PFSK-1 (cell line): Measurements from ENCODE around the gene ADD1.

Experiments used
- FOXP2 ChIP-seq: optimal IDR thresholded peaks from 2 replicates; pipeline ENCODE3; 2011; ENCODE audit warnings: borderline replicate concordance, control low read depth, inconsistent platforms; ENCODE audit not compliant: insufficient read depth; ENCODE audit errors: extremely low read length, extremely low read depth
- POLR2AphosphoS5 ChIP-seq: IDR thresholded peaks from 2 replicates; pipeline ENCODE4 v1.6.1; 2012; ENCODE audit warnings: low read depth, mild to moderate bottlenecking, control low read depth, low read length, moderate library complexity
- SIN3A ChIP-seq: IDR thresholded peaks from 2 replicates; pipeline ENCODE4 v1.6.1; 2012; ENCODE audit warnings: mild to moderate bottlenecking, low read length, moderate library complexity, borderline replicate concordance; ENCODE audit not compliant: insufficient read depth
- TAF1 ChIP-seq: IDR thresholded peaks from 2 replicates; pipeline ENCODE4 v1.6.1; 2012; ENCODE audit warnings: low read length, control low read depth, borderline replicate concordance; ENCODE audit not compliant: insufficient read depth
- TF ChIP-seq, protein P1 (sequence below), 2 experiments: IDR thresholded peaks; 2 replicates each; pipeline versions ENCODE4 v1.6.1 to v1.8.0; 2011 to 2012; ENCODE audit warnings: low read depth in 2 of 2, low read length in 2 of 2, control low read depth in 1 of 2, inconsistent platforms in 1 of 2, mild to moderate bottlenecking in 1 of 2, moderate library complexity in 1 of 2; ENCODE audit not compliant: insufficient read depth in 1 of 2

The ADD1 gene

DNA sequence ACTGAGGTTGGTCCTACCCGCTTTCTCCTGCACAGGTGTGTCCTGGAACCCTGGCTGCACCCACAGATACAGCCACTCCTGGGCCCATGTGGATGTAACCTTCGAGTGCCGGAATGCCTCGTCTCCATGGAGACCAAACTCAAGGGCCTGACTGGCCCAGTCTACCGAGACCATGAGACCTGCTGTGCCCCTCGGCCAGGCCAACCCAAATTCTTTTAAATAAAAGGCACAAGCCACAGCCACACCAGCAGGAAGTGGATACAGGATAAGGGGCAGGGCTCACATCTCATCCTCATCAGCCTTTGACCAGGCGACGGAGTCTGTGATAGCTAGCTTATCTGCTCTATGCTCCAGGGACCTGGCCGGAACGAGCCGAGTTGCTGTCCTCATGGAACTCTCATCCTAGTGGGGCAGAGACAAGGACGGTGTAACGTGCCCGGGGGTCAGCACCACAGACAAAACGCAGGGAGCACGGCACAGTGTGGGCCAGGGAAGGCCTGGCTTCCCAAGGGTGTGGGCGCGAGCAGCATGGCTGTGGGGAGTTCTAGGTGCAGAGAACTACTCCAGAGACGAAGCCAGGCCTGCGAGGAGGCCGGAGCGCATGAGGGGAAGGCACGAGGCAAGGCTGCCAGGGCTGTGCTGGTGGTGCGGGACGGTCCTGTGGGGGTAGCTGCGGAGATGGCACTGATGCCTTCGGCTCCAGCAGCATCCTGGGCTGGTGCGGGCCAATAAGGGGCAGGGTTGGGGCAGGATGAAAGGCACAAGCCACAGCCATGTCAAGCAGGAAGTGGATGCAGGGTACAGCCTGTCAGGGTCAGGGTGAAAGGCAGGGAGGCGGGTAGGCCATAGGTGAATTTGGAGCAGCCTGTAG is 96.9 kb downstream of the ADD1 start:
- TF ChIP-seq SIN3A (no peak), FOXP2 (no peak), TAF1 (no peak), POLR2AphosphoS5 (0 out of 2 replicates have a peak, but pooled peaks have one; percentile 1)
- TF ChIP-seq, protein P1, sequence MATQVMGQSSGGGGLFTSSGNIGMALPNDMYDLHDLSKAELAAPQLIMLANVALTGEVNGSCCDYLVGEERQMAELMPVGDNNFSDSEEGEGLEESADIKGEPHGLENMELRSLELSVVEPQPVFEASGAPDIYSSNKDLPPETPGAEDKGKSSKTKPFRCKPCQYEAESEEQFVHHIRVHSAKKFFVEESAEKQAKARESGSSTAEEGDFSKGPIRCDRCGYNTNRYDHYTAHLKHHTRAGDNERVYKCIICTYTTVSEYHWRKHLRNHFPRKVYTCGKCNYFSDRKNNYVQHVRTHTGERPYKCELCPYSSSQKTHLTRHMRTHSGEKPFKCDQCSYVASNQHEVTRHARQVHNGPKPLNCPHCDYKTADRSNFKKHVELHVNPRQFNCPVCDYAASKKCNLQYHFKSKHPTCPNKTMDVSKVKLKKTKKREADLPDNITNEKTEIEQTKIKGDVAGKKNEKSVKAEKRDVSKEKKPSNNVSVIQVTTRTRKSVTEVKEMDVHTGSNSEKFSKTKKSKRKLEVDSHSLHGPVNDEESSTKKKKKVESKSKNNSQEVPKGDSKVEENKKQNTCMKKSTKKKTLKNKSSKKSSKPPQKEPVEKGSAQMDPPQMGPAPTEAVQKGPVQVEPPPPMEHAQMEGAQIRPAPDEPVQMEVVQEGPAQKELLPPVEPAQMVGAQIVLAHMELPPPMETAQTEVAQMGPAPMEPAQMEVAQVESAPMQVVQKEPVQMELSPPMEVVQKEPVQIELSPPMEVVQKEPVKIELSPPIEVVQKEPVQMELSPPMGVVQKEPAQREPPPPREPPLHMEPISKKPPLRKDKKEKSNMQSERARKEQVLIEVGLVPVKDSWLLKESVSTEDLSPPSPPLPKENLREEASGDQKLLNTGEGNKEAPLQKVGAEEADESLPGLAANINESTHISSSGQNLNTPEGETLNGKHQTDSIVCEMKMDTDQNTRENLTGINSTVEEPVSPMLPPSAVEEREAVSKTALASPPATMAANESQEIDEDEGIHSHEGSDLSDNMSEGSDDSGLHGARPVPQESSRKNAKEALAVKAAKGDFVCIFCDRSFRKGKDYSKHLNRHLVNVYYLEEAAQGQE (IDR thresholded peaks at IDR 0.05; ENCODE audit: insufficient read depth in 1 of 2, low read depth in 2 of 2, low read length in 2 of 2) = no peak

DNA sequence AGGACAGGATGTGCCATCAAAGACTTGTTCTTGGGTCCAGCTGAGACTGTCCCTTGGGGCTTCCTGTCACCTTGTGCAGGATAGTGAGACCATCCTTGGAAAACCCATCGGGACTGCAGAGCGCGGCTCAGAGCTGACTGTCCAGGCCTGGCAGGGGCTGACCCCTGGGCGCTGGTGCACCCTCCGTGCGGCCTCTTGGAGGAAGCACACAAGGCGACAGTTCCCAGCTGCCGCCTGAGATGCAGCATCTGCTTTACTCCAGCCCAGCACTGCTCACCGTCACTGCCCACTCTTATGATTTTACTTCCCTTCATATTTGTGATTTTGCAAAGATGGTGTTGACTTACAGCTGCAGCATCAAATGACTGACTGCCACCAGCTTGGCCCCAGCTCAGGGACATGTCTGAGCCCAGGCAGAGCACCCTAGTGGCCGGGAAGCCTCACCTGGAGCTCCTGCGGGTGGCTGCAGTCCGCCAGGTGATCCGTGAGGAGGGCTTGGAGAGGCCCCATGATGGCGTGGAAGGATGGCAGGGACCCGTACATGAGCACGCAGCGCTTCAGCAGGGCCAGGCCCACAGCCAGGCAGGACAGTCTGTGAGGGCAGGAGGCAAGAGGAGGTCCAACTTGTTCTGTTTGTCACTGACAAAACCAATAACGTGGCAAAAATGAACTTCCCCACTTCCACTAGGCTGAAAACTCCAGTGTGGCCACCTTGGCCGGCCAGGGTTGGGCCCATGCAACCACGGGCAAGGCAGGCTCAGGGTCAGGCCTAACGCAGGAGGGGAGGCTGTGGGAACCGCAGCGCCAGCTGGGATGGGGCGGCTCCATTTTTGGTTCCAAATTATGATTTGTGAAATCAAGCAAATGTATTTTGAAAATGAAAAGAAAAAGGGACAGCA is 97.7 kb downstream of the ADD1 start:
- no peak for TF ChIP-seq FOXP2
- no peak for TF ChIP-seq SIN3A
- TF ChIP-seq TAF1 = no peak
- TF ChIP-seq, protein P1 (IDR thresholded peaks at IDR 0.05; ENCODE audit: insufficient read depth in 1 of 2, low read depth in 2 of 2, low read length in 2 of 2) = no peak

DNA sequence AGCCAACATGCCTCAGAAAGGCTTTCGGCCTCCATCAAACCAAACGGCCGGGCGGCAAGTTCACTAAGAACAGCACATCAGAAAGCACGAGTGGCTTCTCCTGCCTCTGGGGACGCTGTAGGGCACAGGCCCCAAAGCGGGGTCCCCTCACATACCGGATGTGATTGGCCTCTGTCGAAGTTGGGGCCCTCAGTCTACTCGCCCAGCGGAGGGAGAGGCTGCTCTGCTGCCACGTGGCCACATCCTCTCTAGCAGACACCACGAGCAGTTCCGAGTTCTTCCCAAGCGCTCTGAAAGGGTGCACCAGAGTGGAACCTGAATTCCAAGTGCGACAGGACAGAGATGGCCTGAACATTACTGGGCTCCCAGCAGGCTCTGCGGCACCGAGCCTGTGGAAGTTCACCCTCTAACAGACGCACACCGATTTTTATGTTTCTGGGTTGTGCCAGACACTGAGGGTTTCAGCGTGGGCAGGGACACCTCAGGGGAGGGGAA is 98.4 kb downstream of the ADD1 start:
- TF ChIP-seq FOXP2 (no peak), TAF1 (no peak)

DNA sequence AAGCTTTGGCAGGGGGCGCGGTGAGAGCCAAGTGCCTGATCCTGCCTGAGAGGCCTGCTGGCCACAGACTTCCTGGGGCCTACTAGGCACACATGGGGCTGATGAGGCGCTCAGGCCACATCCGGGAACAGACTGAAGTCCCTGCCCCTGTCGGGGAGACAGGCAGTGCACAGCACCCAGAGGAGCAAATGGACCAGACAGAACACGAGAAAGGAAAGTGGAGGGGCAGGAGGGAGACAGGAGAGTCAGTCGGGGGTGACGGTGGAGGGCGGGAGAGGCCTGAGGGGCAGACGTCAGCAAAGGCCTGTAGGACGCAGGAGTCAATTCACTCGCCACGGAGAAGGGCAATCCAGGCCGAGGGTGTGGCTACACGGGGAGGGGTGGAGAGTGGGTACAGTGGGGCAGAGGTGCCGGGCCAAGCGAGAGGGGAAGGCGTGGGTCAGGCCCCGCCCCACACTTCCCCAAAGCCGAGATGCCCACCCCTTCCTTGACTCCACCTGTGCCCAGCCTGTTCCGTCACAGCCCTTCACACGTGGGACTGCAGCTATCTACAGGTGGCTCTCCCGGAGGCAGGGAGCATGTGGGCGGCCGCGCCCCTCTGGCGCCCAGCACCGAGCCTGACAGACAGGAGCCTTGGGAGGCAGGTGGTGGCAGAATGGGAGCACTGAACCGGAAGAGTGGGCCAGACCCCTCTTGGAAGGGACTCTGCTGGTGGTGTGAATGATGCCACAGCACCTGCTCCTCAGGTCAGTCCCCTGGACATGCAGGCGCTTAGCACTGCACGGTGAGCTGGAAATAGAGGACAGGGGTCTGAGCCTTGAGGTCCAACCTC is 99.1 kb downstream of the ADD1 start:
- TF ChIP-seq SIN3A = no peak
- TF ChIP-seq POLR2AphosphoS5 = no peak; the same call in 1 of the 2 replicates
- TF ChIP-seq TAF1 = no peak
- TF ChIP-seq, protein P1 (IDR thresholded peaks at IDR 0.05; ENCODE audit: insufficient read depth in 1 of 2, low read depth in 2 of 2, low read length in 2 of 2) = no peak
- no peak for TF ChIP-seq FOXP2

DNA sequence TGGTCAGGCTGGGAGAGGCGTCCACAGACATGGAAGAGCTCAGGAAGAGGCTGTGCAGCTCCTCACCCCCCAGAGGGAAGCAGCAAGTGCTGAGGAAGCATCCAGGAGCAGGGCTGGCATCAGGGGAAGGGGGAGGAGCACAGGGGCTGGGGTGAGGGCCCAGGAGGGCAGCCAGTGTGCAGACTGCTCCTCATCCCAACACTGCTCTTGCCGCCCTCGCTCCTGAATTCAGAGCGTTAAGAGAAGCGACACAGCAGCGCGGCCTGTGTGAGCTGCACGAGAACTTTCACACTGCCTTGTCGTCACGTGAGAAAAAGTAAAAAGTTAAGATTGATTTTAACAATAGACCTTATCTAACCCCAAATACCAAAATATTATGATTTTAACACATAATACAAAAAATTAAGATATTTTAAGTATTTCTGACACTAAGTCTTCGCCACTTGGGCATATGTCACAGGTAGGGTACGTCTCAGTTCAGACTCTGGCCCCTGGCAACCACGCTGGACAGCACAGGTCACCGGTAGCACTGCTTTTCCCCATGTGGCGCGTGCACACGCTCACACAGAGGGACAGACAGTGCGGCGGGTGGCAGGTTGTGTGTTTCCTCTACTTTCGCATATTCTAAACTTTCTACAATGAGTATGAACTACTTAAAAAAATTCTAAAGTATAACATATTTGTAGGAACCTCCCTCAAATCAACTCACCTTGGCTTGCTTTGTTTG is 99.9 kb downstream of the ADD1 start:
- no peak for TF ChIP-seq SIN3A
- TF ChIP-seq, protein P1 (IDR thresholded peaks at IDR 0.05; ENCODE audit: insufficient read depth in 1 of 2, low read depth in 2 of 2, low read length in 2 of 2) = no peak
- TF ChIP-seq POLR2AphosphoS5 = no peak
- TF ChIP-seq FOXP2 = no peak
- no peak for TF ChIP-seq TAF1
